Stimulated activated CD4-positive, alpha-beta T cell treated with anti-CD3 and anti-CD28 coated beads, Interleukin-2, amount 100 ng/mL, for 24 hours (primary cell): Measurements from ENCODE around the gene NRP1.

Experiments
- DNase-seq, 2 donors: peaks; one replicate each; pipeline ENCODE4 v3.0.0-alpha.2; 2020

The NRP1 gene

DNA sequence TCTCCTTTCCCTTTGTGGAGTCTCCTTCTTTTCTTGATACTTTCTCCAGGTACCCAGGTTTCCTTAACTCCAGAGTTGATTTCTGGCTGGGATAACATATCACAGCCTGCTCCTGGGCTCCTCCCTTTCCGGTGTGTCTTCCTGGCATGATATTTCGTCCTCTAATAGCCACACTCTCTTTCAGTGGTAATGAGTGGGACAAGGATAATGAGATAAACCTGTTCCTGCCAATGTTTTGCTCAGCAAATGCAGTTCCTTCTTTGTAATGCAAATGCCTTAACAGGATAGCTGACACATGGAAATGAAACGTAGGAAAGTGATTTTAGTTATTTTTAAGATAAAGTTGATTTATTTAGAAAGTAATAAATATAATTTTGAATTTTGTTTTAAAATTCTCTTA, 168.6 kb downstream of the NRP1 start:
- no peak for DNase-seq

DNA sequence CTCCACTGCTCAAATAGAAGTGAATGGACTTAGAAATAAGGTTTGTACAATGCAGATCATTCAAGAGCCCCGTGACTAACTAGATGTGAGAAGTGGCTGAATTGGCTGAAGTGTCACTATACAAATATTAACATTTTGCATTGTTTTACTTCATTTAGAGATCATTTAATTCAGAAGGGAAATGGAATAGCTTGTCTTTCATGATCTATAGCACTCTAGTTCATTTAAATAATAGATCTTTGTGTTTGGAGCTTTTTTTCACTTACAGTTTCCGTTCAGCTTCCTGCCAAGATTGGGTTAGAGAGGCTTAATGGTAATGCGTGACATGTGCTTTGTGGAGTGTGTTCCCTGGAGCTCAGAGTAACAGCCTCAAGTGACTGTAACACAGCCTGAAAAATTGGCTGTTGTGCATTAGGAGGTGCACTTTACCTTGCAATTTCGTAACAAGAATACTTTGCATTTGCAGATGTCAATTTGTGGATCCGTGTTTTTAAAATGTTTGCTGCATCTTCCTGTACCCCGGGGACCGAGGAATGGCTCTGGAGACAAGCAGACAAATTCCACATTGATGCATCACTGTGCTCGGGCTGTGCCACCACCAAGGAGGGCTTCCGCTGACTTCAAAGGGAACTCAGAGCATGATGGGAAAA, 170.3 kb downstream of the NRP1 start:
- DNase-seq, result no peak

GRCh38 chr10:33162248-33162575, 172.3 kb downstream of the NRP1 start:
- DNase-seq, result no peak

DNA sequence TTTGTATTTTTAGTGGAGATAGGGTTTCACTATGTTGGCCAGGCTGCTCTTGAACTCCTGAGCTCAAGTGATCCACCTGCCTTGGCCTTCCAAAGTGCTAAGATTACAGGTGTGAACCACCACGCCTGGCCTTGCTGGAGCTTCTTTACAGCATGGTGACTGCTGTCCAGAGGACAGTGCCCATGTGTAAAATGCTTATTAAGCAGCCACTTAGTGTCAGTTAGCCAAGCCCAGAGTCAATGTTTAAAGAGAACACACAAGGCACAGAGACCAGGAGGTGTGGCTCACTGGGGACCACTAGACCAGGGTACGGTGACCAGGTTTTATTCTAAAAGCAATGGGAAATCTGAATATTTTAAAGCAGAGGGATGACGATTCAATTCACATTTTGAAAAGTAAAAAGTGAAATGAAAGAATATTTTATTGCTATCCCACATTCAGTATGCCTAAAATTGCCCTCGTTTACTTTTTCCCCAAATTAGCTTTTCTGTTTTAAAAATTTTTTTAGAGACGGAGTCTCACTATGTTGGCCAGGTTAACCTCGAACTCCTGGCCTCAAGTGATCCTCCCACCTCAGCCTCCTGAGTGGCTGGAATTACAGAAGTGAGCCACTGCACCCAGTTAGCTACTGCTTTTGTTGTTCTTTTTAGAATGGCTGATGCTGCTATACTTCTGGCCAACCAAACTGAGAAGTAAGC, 172.8 kb downstream of the NRP1 start:
- no peak for DNase-seq

GRCh38 chr10:33160151-33160550, 174.3 kb downstream of the NRP1 start:
- no peak for DNase-seq

- no peak for DNase-seq
Measured at GRCh38 chr10:33157103-33157502, 177.4 kb downstream of the NRP1 start.

DNA sequence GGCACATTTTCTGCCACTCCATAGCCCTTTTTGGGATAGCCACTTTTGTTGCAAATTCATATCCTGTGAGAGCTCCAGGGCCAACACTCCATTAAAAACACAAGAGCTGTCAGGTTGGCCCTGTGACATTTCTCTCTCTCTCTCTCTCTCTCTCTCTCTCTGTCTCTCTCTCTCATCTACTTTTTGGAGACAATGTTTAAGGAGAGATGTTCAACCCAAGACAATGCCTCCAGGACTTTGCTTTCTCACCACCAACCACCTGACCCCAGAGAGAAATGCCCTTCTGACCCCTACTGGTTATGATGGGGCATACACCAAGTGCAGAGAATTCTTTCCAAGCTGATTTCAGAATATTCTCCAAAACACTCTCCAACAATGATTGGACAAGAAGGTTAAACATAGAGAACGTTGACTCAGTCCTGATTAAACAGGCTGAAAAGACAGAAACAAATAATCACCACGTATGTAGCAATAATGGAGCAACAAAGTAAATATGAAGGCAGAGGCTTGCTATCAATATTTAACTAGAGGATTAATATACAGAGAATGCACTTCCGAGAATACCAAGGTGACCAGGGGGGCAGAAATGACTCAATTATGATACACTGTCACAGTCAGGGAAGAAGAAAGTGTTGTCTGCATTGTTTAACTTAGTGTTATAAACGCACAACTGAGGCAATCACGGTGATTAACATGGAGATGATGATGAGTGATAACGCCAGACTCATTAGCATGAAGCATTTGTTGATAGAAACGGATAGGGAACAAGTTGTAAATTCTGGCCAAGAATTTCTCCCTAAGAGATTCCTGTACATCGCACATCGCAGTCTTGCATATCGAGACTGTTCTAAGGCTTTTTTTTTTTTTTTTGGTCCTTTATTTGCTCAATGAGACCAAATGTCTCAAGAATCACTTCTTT, 178.5 kb downstream of the NRP1 start:
- no peak for DNase-seq

- no peak for DNase-seq
Measured at GRCh38 chr10:33154590-33154989, 179.9 kb downstream of the NRP1 start.

- DNase-seq, result no peak
Measured at GRCh38 chr10:33153968-33154327, 180.5 kb downstream of the NRP1 start.

DNA sequence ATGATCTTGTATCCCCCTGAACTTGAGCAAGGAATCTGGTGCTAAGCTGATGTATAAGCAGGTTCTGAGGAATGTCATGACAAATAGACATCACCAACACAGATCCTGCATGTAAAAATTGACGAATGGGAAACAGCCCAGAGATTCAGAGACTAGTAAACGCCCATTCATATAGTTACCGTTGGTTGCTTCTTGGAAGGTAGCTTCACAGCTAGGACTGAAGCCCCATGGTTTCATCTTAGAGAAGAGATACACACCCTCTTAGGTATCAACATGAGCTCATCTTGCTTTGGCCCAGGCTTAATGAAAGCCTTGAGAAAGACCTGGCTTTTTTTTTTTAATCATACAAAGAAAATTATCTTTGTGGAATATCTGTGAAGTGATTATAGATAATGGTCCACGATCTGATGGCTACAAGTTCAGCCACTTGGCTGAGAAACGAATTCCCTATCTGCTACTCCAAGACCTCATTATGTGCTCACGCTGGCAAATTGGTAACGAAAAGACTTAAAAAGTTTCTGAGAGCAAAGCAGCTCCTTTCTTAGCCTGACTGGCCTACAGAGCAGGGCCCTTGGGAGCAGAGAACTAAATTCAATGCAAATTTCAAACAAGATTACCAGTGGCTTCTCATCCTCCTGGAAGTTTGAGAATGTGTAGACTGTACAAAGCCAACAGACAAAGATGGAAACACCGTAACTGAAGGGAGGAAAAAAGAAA, 181.1 kb downstream of the NRP1 start:
- DNase-seq, result no peak

DNA sequence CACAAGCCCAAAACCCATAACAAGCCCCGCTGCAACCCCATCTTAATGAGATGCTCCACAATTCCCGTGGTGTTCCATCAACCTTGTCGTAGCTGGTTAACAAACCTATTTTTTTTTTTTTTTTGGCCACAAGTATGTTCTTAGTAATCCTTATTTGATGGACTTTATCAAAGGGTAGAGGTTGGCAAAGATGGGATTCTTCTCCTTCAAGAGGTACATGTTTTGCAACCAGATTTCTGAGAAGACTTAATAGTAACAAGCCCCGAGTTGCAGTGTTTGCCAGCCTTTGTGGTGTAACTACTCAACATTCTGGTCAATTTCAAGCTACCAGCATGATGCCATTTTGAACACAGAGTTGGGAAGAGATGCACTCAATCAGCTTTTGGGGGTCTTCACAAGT, 181.7 kb downstream of the NRP1 start:
- no peak for DNase-seq

GRCh38 chr10:33152146-33152545, 182.3 kb downstream of the NRP1 start:
- no peak for DNase-seq

GRCh38 chr10:33151344-33151864, 183.1 kb downstream of the NRP1 start:
- DNase-seq, result no peak

GRCh38 chr10:33150889-33151288, 183.6 kb downstream of the NRP1 start:
- DNase-seq, result no peak

DNA sequence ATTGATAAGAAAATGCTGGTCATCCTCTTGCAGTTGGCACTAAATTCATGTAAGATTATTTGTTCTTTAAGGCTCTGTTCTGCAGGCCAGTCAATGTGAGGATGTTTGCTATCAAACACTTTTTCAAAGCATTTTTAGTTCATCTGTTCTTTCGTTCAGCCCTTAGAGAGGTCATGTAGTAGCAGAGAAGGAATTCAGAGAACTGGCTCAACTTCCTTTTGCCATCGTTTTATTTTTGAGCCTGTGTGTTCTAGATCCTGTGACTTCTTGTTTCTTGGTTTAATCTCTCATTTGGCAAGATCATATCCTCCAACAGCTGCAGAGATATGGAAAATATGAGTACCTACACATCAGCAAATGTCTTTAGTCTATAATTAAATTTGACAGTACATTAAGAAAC, 184.3 kb downstream of the NRP1 start:
- DNase-seq, result no peak

DNA sequence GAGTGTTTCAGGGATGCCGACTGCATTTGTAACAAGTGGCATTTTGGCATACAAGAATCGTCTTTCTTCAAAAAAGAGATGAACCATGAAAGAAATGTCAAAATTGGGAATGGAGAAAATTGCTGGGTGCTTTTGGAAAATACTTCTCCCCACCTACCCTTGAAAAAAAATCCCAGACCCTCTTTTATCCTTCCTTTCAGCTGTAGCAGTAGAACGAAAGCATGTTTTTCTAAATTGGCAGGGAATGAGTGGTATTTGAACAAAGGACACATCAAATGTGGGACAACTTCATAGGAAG, 187.5 kb downstream of the NRP1 start:
- DNase-seq, result no peak

- no peak for DNase-seq
Measured at GRCh38 chr10:33146189-33147012, 188.1 kb downstream of the NRP1 start.

DNA sequence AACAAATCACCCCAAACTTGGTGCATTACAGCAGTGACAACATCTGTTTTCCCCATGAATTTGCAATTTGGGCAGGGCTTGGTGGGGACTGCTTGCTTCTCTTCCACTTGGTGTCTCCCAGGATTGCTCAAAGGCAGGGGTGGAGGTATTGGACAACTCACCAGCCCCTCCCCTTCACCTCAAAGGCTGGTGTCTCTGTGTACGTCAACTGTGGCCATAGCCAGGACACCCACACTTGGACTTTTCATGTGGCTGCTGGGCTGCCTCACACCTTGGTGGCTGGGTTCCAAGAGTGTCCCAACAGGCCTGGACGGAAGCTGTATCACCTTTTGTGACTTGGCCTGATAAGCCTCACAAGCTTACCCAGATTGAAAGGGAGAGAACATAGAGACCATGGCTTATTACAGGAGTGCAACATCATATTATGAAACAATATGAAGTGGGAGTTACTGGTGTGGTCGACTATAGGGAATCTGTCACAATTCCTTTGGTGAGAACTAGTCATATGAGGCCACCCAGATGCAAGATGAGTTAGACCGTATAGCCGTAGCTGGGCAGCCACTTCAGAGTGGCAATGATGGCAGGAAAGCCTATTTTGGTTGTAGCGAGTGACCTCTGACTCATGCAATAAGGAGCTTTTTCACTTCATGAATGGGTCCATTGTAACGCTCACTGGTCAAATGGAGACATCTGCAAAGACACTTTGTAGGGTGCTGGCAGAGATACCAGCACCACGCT, 188.8 kb downstream of the NRP1 start:
- DNase-seq, result no peak

- peak; percentile 55 to 69 for DNase-seq
Measured at GRCh38 chr10:33143160-33143728, 191.2 kb downstream of the NRP1 start.

DNA sequence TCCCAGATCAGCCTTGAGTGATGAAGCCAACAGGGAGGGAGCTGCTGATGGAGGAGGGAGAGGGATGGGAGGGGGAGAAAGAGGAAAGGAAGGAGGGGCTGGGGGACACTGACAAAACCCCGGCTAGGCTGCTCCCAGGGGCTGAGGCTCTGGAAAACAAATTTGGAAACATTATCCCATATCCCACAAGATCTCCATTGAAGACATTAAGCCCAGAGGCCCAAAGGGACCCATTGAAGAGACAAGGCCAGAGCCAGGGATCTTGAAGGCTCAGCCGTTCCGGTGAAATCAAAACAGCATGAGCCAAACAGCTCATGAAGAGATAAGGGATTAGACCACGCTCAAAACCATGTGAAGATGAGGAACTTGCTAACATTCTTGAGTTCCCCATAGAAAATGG, 192.2 kb downstream of the NRP1 start:
- DNase-seq, result no peak

DNA sequence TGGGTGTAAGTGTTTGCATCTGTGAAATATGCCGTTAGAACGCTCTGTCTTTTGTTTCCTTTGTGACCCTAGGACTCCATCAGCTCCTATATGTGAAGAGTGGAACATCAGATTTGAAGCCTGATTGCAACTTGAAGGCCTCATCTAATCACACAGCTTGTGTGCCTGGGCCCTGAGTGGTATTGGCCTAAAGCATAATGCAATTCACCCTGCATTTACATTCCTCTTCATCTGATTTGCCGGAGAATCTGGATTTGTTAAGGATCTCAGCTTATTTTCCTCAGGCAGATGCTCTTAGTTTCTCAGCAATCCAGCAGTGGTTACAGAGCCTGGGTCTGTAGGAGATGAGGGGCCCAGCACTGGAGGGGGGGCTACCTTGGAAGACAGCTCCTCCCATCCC, 193.2 kb downstream of the NRP1 start:
- DNase-seq, result no peak
